HG03060 (cell line): ENCODE results near the gene PRMT2.

Experiments used
- ATAC-seq: cut with Tn5 transposase; IDR thresholded peaks from one replicate; pipeline ENCODE4 v1.9.1; 2021; ENCODE audit warnings: low read depth, moderate number of reproducible peaks; ENCODE audit not compliant: unreplicated experiment

Gene PRMT2

DNA sequence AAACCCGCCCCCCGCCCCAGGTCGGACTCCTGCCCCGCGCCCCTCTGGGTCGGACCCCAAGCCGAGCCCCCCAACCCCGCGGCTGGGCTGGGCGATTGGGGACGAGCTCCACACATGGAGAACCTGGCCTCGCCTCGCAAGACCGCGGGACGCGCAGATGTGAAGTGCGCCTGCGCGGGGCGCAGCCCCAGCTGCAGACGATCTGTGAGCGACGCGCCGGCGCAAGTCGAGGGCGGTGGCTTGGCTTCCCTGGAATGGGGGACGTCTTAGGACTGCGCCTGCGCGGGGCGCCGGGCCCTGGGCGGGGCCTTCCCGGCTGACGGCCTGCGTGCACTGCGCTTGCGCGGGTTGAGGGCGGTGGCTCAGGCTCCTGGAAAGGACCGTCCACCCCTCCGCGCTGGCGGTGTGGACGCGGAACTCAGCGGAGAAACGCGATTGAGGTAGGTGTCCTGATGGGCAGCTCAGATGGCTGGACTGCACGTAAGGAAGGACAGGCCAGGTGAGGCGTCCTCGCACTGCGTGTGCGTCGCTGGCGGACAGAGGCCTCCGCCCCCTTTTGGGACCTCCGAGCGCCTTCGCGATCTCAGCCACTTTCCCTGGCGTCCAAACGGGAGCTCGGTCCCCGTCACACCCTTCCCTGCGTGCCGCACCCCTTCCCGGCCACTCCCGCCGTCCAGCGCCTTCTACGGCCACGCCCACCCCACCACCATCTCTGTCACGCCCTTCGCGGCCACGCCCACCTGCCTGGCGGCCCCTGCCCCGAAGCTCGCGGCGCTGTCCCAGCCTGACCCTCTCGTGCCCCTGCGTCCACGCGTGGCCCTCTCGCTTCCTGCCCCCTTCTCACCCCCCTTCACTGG, at the start of gene PRMT2:
Gene PRMT2, plus strand, starts transcription at position 351 of the 857 bp plus-strand sequence. CDS start 1,278 bp downstream, outside the sequence.
- ATAC-seq: no peak

DNA sequence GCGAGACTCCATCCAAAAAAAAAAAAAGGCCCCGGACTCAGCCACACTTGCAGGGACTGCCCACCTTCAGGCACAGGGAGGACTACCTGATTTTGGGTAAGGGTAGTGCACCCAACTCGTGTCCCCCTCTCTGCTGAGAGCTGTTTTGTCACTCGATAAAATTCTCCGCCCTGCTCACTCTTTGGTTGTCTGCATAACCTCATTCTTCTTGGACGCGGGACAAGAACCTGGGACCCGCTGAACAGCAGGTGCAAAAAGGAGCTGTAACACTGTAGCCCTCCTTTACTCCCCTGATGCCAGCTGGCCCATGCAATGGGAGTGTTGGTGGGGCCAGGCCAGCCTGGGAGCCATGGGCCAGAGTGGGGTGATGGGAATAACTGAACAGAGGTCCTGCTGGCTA, 41.2 kb upstream of the PRMT2 start:
- no peak for ATAC-seq

GRCh38 chr21:46596201-46596600, 39.3 kb upstream of the PRMT2 start:
- no peak for ATAC-seq

DNA sequence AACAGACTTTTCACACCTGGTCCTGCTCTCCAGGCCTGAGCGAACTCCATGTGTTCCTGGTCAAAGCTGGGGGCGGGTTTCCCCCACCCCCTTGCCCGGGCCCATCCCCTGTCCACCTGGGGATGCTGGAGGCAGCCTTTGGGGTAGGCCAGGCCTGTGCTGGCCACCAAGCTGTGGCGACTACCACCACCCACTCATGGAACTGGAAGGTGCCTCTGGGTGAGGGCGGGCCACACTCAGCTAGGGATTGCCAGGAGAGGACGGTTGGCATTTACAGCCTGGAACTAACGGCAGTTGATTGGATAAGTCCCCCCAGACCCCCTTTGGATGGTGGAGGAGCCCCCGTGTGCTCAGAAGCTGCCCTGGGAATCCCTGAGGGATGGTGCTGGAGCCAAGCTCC, 38.4 kb upstream of the PRMT2 start:
- no peak for ATAC-seq

DNA sequence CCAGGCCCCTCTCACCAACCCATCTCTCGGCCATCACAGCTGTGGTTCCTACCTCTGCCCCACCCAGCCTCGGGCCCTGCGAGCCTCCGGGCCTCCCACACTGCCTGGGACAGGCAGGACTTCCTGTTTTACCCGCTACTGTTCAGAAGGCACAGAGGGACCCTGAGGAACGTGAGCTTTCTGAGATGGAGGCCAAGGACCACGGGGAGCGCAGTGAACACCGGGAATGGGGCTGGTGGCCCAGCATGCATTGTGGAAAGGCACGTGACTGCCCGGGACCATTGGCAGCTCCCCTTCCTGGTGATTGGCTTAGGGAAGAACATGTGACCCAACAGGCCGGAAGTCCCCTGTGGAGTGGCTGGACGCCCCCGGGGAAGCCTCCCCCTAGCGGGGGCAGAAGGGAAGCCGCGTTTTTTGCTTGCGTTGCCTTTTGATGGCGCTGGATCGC, 37.6 kb upstream of the PRMT2 start:
- ATAC-seq: no peak

DNA sequence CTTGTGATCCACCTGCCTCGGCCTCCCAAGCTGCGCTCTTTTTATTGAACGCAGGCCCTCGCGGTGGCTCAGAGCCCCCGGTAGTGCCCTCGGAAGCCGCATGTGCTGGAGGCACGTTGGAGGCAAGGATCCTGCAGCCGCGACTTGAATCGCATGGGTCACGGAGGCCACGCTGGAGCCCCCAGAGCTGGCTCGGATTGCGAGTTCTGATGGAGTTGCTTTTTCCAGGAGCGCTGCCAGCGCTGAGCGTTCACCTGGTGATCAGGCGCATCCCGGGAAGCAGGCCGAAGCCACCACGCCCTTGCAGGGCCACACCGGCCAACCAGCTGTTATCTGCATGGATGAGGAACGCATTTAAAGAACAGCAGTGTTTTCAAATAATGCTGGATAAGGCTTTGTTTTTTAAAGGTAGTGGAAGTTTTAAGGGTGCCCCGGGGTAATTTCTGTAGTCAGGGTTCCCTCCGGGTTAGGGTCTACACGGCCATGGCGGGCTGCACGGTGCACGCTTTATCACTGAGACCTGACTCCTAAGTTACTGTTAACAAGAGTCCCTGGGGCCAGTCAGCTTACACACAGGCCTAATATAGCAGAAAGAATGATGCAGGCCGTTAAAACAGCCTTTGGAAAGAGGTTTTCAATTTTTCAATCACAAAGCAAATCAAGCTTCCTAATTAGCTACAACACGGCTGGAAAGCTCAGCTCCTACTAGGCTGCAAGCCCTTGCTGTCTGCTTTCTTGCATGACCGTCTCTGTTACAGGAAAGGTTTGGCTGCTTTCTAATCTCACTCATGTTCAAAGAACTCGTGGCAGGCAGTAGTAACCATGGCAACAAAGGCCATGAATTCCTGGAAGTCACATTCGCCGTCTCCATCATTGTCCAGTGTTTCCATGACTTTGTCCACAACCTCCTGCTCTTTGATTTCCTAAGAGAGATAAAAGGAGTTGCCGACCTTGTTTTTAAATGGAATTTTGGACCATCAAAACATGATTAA, 36.6 kb upstream of the PRMT2 start:
- ATAC-seq: no peak

GRCh38 chr21:46600305-46600704, 35.2 kb upstream of the PRMT2 start:
- no peak for ATAC-seq

GRCh38 chr21:46600978-46601377, 34.5 kb upstream of the PRMT2 start:
- no peak for ATAC-seq

DNA sequence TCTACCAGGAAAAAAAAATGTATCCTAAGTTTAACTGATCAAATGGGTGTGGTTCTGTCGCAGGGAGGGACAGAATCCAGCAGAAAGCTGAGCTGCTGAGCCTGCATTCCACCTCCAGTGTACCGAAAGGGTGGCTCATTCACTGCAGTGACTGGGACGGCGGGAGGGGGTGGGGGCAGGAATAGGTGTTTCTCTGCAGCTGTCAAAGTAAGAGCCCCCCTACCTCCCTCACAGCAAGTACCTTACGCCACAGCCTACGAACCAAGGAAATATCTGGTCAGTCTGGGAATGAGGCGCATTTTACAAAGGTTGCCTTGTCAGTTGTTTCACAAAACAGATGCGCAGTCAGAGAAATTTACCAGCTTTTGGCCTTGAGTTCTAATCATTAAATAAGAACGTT, 32.2 kb upstream of the PRMT2 start:
- no peak for ATAC-seq

- no peak for ATAC-seq
These were observed 31.0 kb upstream of the PRMT2 start for GRCh38 chr21:46604329-46604974.

- ATAC-seq: no peak
These were observed 30.3 kb upstream of the PRMT2 start, which contains the start of gene S100B for GRCh38 chr21:46604975-46605766. TSS of gene S100B (minus strand) at chr21:46605082. CDS start at chr21:46602415, 2,667 bp downstream.

DNA sequence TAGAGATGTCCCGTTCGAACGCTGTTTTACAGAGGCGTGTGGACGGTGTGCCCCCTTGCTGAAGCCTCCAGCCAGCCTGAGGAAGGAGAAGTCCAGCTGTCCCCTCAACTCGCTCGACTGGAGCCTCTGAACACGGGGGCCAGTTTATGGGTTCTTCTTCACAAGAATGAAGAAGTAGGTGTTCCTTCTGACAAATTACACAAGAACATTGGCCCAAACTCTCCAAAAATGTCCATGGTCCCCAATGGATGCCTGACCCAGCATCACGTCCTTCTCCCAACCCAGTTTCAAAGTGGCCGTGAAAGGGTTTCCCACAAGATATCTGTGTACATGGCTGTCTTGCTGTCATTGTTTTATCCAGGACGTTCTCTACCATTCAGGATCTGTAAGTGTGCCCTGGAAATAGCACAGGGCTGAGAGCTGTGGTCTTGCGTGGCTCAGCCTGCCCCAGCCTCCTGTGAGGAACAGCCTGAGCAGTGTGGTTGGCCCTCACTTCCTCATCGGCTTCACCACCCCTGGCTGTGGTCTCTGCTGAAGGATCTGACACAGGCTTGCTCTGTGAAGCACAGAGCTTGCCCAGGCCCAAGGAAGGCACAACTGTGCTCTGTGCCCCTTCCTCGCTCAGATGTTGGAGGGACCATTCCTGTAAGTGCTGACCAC, 29.6 kb upstream of the PRMT2 start:
- no peak for ATAC-seq

GRCh38 chr21:46606427-46606813, 29.1 kb upstream of the PRMT2 start:
- ATAC-seq: no peak

GRCh38 chr21:46607636-46608035, 27.8 kb upstream of the PRMT2 start:
- no peak for ATAC-seq

GRCh38 chr21:46608672-46609111, 26.8 kb upstream of the PRMT2 start:
- no peak for ATAC-seq

DNA sequence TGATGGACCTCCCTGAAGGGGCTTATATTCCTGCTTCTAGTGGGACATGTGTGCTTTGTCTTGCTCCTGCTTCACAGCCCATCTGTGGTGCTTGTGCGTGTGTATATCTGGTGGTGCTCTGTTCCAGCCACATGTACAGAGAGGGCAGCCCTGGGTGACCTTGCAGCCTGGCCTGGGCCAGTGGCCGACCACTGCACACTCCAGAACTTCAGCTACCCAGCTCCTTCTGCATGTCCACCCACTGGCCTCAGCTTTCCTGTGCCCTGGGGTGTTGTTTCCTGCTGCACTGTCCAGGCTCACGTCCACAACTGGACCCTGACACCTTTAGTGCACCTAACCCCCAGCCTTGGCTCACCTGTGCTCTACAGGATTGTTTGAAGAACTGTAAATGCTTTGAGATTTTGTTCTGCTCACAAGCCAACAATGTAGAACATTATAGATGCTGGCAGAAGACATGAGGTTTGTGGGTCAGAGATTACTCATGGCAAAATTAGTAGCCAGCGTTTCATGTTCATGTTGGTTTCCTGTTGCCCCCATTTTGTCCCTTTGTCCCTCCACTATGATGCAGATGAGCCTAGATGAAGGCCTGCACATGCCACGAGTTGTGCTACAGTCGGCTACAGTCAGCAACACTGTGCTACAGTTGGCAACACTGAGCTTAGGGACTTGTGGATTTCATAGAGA, 25.3 kb upstream of the PRMT2 start:
- no peak for ATAC-seq

DNA sequence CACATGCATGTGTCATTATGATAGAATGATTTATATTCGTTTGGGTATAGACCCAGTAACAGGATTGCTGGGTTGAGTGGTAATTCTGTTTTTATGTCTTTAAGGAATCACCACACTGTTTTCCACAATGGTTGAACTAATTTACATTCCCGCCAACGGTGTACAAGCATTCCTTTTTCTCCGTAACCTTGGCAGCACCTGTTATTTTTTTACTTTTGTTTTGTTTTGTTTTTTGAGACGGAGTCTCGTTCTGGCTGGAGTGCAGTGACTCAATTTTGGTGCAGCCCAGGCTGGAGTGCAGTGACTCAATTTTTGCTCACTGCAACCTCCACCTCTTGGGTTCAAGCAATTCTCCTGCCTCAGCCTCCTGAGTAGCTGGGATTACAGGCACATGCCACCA, 22.1 kb upstream of the PRMT2 start:
- no peak for ATAC-seq

DNA sequence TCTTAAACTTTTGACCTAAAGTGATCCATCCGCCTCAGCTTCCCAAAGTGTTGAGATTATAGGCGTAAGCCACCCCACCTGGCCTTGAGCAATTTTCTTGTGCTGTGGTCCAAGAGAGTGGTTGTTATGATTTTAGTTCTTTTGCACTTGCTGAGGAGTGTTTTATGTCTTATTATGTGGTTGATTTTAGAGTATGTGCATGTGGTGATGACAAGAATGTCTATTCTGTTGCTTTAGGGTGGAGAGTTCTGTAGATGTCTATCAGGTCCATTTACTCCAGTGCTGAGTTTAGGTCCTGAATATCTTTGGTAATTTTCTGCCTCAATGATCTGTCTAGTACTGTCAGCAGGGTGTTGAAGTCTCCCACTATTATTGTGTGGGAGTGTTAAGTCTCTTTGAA, 19.4 kb upstream of the PRMT2 start:
- ATAC-seq: no peak

- ATAC-seq: no peak
These were observed 18.8 kb upstream of the PRMT2 start for GRCh38 chr21:46616656-46617055.
